ENCODE measurements around the gene FOXA3.

Gene FOXA3

DNA sequence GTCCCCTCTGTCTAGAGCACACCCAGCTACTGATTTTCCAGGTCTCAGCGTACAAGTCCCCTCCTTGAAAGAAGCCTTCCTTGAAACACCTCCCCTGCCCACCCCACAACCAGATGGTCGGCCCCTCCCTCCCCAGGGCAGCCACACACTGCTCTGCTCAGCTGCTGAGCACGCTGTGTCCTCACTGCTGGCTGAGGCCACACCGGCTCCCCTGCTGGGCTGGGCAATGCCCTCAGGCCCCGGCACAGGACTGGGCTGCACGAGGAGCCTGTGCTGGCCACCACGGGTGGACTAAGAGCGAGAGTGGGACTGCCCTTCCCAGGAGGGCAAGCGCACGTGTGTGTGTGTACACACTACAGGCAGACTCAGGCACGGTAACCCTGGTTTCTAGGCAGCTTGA, 37.2 kb upstream of the FOXA3 start:
- H3K27me3 ChIP-seq, result no peaks in the 10 kb centered on the region
- H3K4me3 ChIP-seq (ENCODE audit: low read depth, low read length), result no peak overlapping the region
- H3K9me3 ChIP-seq, result no peaks in the 10 kb centered on the region
- peak; percentile 17 for DNase-seq
- H3K4me1 ChIP-seq, result peaks cover 7% of the 10 kb centered on the region
- TF ChIP-seq, protein P1, sequence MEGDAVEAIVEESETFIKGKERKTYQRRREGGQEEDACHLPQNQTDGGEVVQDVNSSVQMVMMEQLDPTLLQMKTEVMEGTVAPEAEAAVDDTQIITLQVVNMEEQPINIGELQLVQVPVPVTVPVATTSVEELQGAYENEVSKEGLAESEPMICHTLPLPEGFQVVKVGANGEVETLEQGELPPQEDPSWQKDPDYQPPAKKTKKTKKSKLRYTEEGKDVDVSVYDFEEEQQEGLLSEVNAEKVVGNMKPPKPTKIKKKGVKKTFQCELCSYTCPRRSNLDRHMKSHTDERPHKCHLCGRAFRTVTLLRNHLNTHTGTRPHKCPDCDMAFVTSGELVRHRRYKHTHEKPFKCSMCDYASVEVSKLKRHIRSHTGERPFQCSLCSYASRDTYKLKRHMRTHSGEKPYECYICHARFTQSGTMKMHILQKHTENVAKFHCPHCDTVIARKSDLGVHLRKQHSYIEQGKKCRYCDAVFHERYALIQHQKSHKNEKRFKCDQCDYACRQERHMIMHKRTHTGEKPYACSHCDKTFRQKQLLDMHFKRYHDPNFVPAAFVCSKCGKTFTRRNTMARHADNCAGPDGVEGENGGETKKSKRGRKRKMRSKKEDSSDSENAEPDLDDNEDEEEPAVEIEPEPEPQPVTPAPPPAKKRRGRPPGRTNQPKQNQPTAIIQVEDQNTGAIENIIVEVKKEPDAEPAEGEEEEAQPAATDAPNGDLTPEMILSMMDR (IDR thresholded peaks at IDR 0.05; ENCODE audit: low read depth, low read length), result no peak
- H3K36me3 ChIP-seq, result peaks cover 85% of the 10 kb centered on the region

DNA sequence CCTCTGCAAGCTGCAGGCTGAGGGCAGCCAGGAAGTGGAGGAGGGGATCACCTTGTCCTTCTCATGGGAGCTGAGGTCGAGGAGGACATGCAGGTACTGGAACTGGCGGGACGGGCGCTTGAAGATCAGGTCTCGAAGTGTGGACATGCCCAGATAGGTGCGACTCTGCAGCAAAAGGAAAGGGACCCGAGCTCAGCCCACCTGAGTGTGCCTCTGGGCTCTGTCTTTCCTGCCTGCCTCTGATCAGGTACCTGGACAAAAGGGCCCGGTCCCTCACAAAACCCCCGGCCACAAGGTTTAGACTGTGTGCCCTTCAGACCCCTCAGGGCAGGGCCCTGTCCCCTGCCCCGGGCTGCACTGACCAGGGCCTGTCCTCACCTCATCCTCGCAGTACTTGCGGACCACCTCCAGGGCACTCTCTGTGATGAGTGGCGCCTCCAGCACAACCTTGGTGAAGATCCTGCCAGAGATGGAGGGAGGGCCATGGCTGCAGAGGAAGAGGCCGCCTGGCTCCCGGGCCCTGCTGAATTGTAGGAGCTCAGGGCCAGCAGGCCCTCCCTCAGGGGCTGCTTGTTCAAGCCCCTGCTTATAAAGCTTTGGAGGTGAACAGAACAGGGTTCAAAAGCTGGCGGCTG, 36.5 kb upstream of the FOXA3 start:
- H3K9me3 ChIP-seq, result no peaks in the 10 kb centered on the region
- TF ChIP-seq, protein P1 (IDR thresholded peaks at IDR 0.05; ENCODE audit: low read depth, low read length), result no peak
- H3K36me3 ChIP-seq, result peaks cover 92% of the 10 kb centered on the region
- H3K4me1 ChIP-seq, result peaks cover 7% of the 10 kb centered on the region
- no peaks in the 10 kb centered on the region for H3K27me3 ChIP-seq
- DNase-seq, result no peak
- H3K4me3 ChIP-seq (ENCODE audit: low read depth, low read length), result no peak overlapping the region

DNA sequence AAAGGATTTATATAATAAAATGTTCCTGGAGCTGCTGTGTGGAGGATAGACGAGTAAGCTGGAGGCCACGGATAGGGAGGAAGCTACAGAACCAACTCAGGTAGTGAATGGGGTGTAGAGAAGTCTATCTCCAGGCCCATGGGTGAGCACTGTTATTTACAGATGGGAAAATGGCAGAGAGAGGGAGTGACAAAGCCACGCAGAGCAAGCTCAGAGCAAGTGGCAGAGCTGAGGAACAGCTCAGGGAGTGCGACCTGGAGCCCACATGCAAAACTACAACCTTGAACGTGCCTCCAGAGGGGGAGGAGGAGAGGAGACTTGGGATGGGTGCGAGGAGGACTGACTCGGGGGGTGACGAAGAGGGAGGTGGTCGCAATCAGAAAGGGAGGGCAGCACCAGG, 35.6 kb upstream of the FOXA3 start:
- Histone ChIP-seq H3K36me3 (peaks cover 90% of the 10 kb centered on the region), H3K9me3 (no peaks in the 10 kb centered on the region), H3K4me3 (ENCODE audit: low read depth, low read length) (no peak overlapping the region), H3K27me3 (no peaks in the 10 kb centered on the region), H3K4me1 (peaks cover 7% of the 10 kb centered on the region)
- TF ChIP-seq, protein P1 (IDR thresholded peaks at IDR 0.05; ENCODE audit: low read depth, low read length), result no peak
- DNase-seq, result no peak

DNA sequence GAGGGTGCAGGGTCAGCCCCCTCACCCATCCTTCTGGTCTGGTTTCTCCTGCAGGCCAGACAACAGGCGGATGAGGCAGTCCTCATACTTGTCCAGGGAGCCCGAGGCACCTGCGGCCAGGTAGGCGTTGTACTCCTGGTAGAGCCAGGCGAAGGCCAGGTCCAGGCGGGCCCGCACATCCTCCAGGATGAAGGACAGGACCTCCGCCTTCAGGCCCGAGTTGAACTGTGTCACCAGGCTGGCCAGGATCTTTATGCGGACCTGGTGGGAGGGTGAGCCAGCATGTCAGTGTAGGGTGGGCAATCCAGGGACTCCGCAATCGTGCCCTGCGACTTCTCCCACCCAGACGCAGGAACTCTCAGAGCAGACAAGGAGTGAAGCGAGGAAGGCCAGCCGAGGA, 35.2 kb upstream of the FOXA3 start:
- Histone ChIP-seq H3K4me3 (ENCODE audit: low read depth, low read length) (no peak overlapping the region), H3K27me3 (no peaks in the 10 kb centered on the region), H3K9me3 (no peaks in the 10 kb centered on the region), H3K36me3 (peaks cover 92% of the 10 kb centered on the region), H3K4me1 (peaks cover 7% of the 10 kb centered on the region)
- no peak for DNase-seq
- TF ChIP-seq, protein P1 (IDR thresholded peaks at IDR 0.05; ENCODE audit: low read depth, low read length), result no peak

DNA sequence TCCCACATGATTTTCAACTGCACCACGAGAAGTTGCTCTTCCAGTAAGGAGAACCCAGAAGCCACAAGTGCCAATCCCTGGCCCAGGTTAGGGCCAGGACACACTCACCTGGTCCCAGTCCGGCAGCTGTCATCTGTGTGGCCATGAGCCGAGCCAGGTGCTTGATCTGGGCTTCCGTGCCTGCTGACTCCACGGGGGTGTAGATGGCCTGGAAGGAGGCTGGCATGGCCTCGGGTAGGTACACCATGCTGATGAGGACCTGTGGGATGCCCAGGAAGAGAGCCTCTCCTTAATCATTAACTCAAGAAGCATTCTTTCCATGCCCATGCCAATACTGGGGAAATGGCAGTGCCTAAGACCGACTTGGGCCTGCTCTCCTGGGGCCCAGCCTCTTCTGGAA, 29.2 kb upstream of the FOXA3 start:
- Histone ChIP-seq H3K27me3 (no peaks in the 10 kb centered on the region), H3K4me1 (no peaks in the 10 kb centered on the region), H3K9me3 (no peaks in the 10 kb centered on the region), H3K4me3 (ENCODE audit: low read depth, low read length) (no peak overlapping the region), H3K36me3 (peaks cover 87% of the 10 kb centered on the region)
- no peak for DNase-seq
- TF ChIP-seq, protein P1 (IDR thresholded peaks at IDR 0.05; ENCODE audit: low read depth, low read length), result no peak

DNA sequence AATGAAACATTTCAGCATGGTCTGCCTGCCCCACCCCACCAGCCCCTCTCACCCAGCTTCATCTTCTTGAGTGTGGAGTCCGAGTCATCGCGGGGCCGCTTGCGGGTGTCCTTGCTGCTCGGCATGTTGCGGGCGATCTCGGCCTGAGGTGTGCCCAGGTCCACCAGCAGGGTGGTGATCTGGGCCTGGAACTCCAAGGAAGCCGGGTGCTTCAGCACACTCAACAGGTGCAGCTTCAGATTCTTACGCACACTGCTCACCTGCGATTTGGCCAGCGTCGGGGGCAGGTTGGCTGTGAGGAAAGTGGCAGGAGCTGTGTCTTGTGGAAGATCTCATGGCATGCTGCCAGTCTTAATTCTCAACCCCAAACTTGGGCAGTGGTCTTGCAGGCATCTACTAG, 21.9 kb upstream of the FOXA3 start:
- peaks cover 96% of the 10 kb centered on the region for H3K36me3 ChIP-seq
- TF ChIP-seq, protein P1 (IDR thresholded peaks at IDR 0.05; ENCODE audit: low read depth, low read length), result no peak
- H3K27me3 ChIP-seq, result no peaks in the 10 kb centered on the region
- H3K4me3 ChIP-seq (ENCODE audit: low read depth, low read length), result no peak overlapping the region
- DNase-seq, result no peak
- H3K9me3 ChIP-seq, result no peaks in the 10 kb centered on the region
- no peaks in the 10 kb centered on the region for H3K4me1 ChIP-seq
